B cell (primary cell): Measurements from ENCODE around the gene JPT2. TPM values are rescaled to one million over a fixed set of nuclear protein-coding genes. Genes with fewer than 3 reads are reported as not detected.

ENCODE experiments used
- ATAC-seq: fragments of 200-7000 bp; cut with Tn5 transposase; one replicate; pipeline ENCODE4 v1.10.0; 2021; ENCODE audit warnings: low read depth, mild to moderate bottlenecking, moderate number of reproducible peaks, moderate library complexity
- CTCF ChIA-PET: fragments of 350-600 bp; sonication (Branson Sonifier 250); formaldehyde crosslinking; loops from one replicate; lab custom pipeline; 2021; ENCODE audit warnings: antibody characterized with exemption, inconsistent platforms; lab: Charles Lee
- POLR2A ChIA-PET: fragments of 350-600 bp; sonication (Branson Sonifier 250); formaldehyde crosslinking; loops from one replicate; lab custom pipeline; 2021; ENCODE audit warnings: antibody characterized with exemption; lab: Charles Lee
- DNase-seq: peaks from one replicate; pipeline ENCODE4 v3.0.0; 2013
- H2AFZ ChIP-seq: 2 replicates; pipeline ENCODE4 v1.6.1; 2012; ENCODE audit warnings: mild to moderate bottlenecking, low read depth, low read length; ENCODE audit not compliant: insufficient read depth, poor library complexity, severe bottlenecking
- H3K27ac ChIP-seq, 2 donors: 1 replicate in 1 of 2; 2 replicates in 1 of 2; pipeline ENCODE4 v1.5.1; 2012 to 2013; ENCODE audit warnings: low read length in 2 of 2, mild to moderate bottlenecking in 2 of 2, moderate library complexity in 1 of 2
- H3K27me3 ChIP-seq, 4 experiments: fragments of 200-600 bp in 1 of 4; sonication (generic) in 1 of 4; replicated peaks in 1 of 4; 1 replicate in 2 of 4; 2 replicates in 2 of 4; pipeline versions ENCODE4 v1.6.1 to v1.7.0; 2013 to 2016; ENCODE audit warnings: low read length in 3 of 4, mild to moderate bottlenecking in 2 of 4, mixed read lengths in 1 of 4, moderate library complexity in 1 of 4; ENCODE audit not compliant: insufficient read depth in 4 of 4, control insufficient read depth in 3 of 4; ENCODE audit errors: control extremely low read depth in 1 of 4
- H3K36me3 ChIP-seq, 2 experiments: replicated peaks in 1 of 2; 1 replicate in 1 of 2; 2 replicates in 1 of 2; pipeline versions ENCODE4 v1.6.1 to v1.7.1; 2013; ENCODE audit warnings: low read length in 1 of 2; ENCODE audit not compliant: insufficient read depth in 2 of 2, control insufficient read depth in 1 of 2; ENCODE audit errors: control extremely low read depth in 1 of 2, extremely low read depth in 1 of 2
- H3K4me1 ChIP-seq, 2 donors: fragments of 200-600 bp in 1 of 2; sonication (generic) in 1 of 2; 1 replicate in 1 of 2; 2 replicates in 1 of 2; pipeline versions ENCODE4 v1.5.1 to v1.6.1; 2013 to 2017; ENCODE audit warnings: low read length in 2 of 2; ENCODE audit not compliant: control insufficient read depth in 2 of 2, insufficient read depth in 2 of 2
- H3K4me2 ChIP-seq: replicated peaks from 2 replicates; pipeline ENCODE3; 2012; ENCODE audit warnings: mild to moderate bottlenecking, low read depth, low read length; ENCODE audit not compliant: poor library complexity, severe bottlenecking
- H3K4me3 ChIP-seq, 5 experiments: fragments of 200-600 bp in 1 of 5; sonication (generic) in 1 of 5; 1 replicate in 3 of 5; 2 replicates in 2 of 5; pipeline versions ENCODE4 v1.5.1 to v1.7.0; 2011 to 2016; ENCODE audit warnings: low read length in 4 of 5, mild to moderate bottlenecking in 4 of 5, low read depth in 2 of 5, control low read depth in 1 of 5, moderate library complexity in 1 of 5; ENCODE audit not compliant: insufficient read depth in 1 of 5; ENCODE audit errors: control extremely low read depth in 1 of 5, extremely low read depth in 1 of 5
- H3K79me2 ChIP-seq: fragments of 200-600 bp; sonication (generic); one replicate; pipeline ENCODE4 v1.6.0; 2016; ENCODE audit warnings: low read length; ENCODE audit not compliant: control insufficient read depth, insufficient read depth
- H3K9ac ChIP-seq: fragments of 200-600 bp; sonication (generic); 2 replicates; pipeline ENCODE4 v1.6.1; 2017; ENCODE audit warnings: mild to moderate bottlenecking, low read length, moderate library complexity
- H3K9me3 ChIP-seq, 3 donors: one replicate each; pipeline versions ENCODE4 v1.6.1 to v1.7.1; 2013; ENCODE audit warnings: low read length in 2 of 3; ENCODE audit not compliant: control insufficient read depth in 2 of 3, insufficient read depth in 1 of 3; ENCODE audit errors: control extremely low read depth in 1 of 3
- H4K20me1 ChIP-seq: 2 replicates; pipeline ENCODE4 v1.6.0; 2012; ENCODE audit warnings: mild to moderate bottlenecking, low read length; ENCODE audit not compliant: insufficient read depth, control insufficient read depth, poor library complexity, severe bottlenecking
- H3K27ac Mint-ChIP-seq: one replicate; pipeline ENCODE4 v1.8.0; 2021; ENCODE audit warnings: mixed read lengths
- H3K27me3 Mint-ChIP-seq: one replicate; pipeline ENCODE4 v1.8.0; 2021; ENCODE audit warnings: mixed read lengths
- H3K4me1 Mint-ChIP-seq: one replicate; pipeline ENCODE4 v1.8.0; 2021; ENCODE audit warnings: mixed read lengths
- H3K4me3 Mint-ChIP-seq: one replicate; pipeline ENCODE4 v1.8.0; 2021; ENCODE audit warnings: mixed read lengths
- H3K9me3 Mint-ChIP-seq: one replicate; pipeline ENCODE4 v1.8.0; 2022; ENCODE audit warnings: mixed read lengths; ENCODE audit not compliant: insufficient read depth
- EZH2 ChIP-seq: IDR thresholded peaks from 2 replicates; pipeline ENCODE4 v1.6.1; 2012; ENCODE audit warnings: borderline replicate concordance, low read depth, mild to moderate bottlenecking, moderate library complexity, low read length; ENCODE audit not compliant: insufficient read depth, poor library complexity, severe bottlenecking
- WGBS: methylation state at CpG from one replicate; pipeline ENCODE4 v1.1.5; 2013; ENCODE audit warnings: missing lambda C conversion rate; ENCODE audit not compliant: insufficient coverage; 5-methylcytosine and 5-hydroxymethylcytosine counted together
- intact Hi-C: fragments of 100-400 bp; cut with micrococcal nuclease; formaldehyde crosslinking; loops from one replicate; pipeline ENCODE4 v1.10.0; 2022
- polyA plus RNA-seq: library from polyadenylated mRNA; depleted of rRNA; stranded (reverse); fragments of >200 nt; gene quantifications from 2 replicates; pipeline ENCODE4 v1.2.3, GENCODE V29; 2012
- total RNA-seq, 2 donors: library from RNA; stranded (reverse); fragments of 120-200 nt in 1 of 2; gene quantifications; 1 replicate in 1 of 2; 2 replicates in 1 of 2; pipeline versions ENCODE4 v1.2.3 to v1.2.4, GENCODE V29; 2013 to 2022
- TF ChIP-seq, protein P1 (sequence below): fragments of 200-600 bp; IDR thresholded peaks from one replicate; pipeline ENCODE4 v1.8.0; 2022; ENCODE audit warnings: antibody characterized with exemption, mild to moderate bottlenecking

Gene JPT2
- total and polyA plus RNA-seq, 2 donors (not counting 1 experiment from before 2014, with no cell fraction given): 10.7 to 45.7 TPM

DNA sequence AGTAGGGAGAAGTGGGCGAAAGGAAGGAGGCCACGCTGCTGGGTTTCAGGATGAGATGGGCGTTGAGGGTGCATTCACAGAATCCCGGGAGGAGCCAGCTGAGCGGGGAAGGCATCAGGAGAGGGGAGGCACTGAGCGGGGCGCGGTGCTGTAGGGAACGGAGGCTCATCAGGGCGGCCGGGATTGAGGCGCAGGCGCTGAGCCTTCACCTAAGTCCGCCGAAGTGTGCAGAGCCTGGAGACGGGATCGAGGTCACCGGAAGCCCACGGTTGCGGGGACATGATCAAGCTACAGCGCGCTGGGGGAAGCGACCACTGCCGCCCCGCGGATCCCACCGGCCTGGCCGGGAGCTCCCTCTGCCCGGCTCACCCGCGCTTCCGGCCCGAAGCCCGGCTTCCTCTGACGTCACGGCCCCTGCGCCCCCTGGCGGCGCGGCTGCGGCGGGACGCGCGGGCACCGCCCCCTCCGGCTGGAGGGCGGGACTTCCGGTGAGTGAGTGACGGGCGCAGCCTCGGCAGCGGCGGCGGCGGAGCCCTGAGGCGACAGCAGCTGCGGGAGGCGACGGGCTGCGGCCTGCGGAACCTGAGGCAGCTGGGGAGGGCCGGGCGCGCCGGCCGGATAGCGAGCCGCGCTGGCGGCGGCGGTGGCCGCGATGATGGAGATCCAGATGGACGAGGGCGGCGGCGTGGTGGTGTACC lies 27.8 kb downstream of the JPT2 start, which contains the start of gene MAPK8IP3:
MAPK8IP3 (plus strand) TSS at position 508 of the 698 bp plus-strand sequence; CDS start at position 653, 145 bp downstream.
- 0% methylated on average over 79 of the region's 79 CpGs for WGBS
- H3K27ac ChIP-seq: peak within 1 kb of the TSS; percentile 89 to 91
- H3K79me2 ChIP-seq: peaks cover 54% of the 10 kb centered on the region
- intact Hi-C loops: loop anchor here (1.0 to 5.0 kb wide), 7 partner anchors 8 to 266 kb away; partner anchors contain the start of genes CLCN7, CRAMP1, EME2 and IFT140
- no peaks in the 10 kb centered on the region for H3K9me3 ChIP-seq
- H3K4me1 Mint-ChIP-seq: peaks cover 40% of the 10 kb centered on the region
- CTCF ChIA-PET: interaction anchor here (0.6 to 2.4 kb wide), 24 partner anchors 8 to 544 kb away, joined by 3 to 16 read pairs (median 4); partner anchors contain the start of genes EME2, FAHD1, JPT2 and MRPS34
- POLR2A ChIA-PET: interaction anchor here (0.6 to 2.5 kb wide), 11 partner anchors 8 to 775 kb away, joined by 3 to 15 read pairs (median 6); partner anchors contain the start of genes JPT2, NME3, NUBP2 and SPSB3
- peaks cover 2 to 18% of the 10 kb centered on the region in 2 experiments for H3K36me3 ChIP-seq
- peak within 1 kb of the TSS; percentile 75 to 98 (median 96) for H3K4me3 ChIP-seq
- H3K4me2 ChIP-seq: peak within 1 kb of the TSS; percentile 94
- TF ChIP-seq EZH2: no peak
- TF ChIP-seq, protein P1, sequence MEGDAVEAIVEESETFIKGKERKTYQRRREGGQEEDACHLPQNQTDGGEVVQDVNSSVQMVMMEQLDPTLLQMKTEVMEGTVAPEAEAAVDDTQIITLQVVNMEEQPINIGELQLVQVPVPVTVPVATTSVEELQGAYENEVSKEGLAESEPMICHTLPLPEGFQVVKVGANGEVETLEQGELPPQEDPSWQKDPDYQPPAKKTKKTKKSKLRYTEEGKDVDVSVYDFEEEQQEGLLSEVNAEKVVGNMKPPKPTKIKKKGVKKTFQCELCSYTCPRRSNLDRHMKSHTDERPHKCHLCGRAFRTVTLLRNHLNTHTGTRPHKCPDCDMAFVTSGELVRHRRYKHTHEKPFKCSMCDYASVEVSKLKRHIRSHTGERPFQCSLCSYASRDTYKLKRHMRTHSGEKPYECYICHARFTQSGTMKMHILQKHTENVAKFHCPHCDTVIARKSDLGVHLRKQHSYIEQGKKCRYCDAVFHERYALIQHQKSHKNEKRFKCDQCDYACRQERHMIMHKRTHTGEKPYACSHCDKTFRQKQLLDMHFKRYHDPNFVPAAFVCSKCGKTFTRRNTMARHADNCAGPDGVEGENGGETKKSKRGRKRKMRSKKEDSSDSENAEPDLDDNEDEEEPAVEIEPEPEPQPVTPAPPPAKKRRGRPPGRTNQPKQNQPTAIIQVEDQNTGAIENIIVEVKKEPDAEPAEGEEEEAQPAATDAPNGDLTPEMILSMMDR: peak; percentile 89
- H3K27me3 Mint-ChIP-seq: no peaks in the 10 kb centered on the region
- peak; percentile 98 for DNase-seq
- H3K9ac ChIP-seq: peak within 1 kb of the TSS; percentile 98
- H3K4me1 ChIP-seq: peaks cover 14 to 30% of the 10 kb centered on the region in 2 donors
- peak within 1 kb of the TSS; percentile 98 for H3K27ac Mint-ChIP-seq
- peaks cover 35% of the 10 kb centered on the region for H4K20me1 ChIP-seq
- peak within 1 kb of the TSS; percentile 82 for H2AFZ ChIP-seq
- peak within 1 kb of the TSS; percentile 98 for H3K4me3 Mint-ChIP-seq
- peak; percentile 84 for ATAC-seq
- no peaks in the 10 kb centered on the region for H3K9me3 Mint-ChIP-seq
- no peaks in the 10 kb centered on the region for H3K27me3 ChIP-seq
